Ureter (tissue), 1 donor: ENCODE measurements around the gene MAMDC4. TPM values are rescaled to one million over a fixed set of nuclear protein-coding genes. Genes with fewer than 3 reads are reported as not detected.

Source experiments
- DNase-seq: peaks from one replicate; pipeline ENCODE4 v3.0.0-alpha.2; 2020; ENCODE audit warnings: low spot score
- total RNA-seq: library from RNA; stranded (reverse); gene quantifications from one replicate; pipeline ENCODE4 v1.2.4, GENCODE V29; 2023
- donor health status: DM: yes; HTN: yes; CAD: no.

MAMDC4 gene
- total RNA-seq, 1 donor from 2014 or later = 10.7 TPM

GRCh38 chr9:136886610-136887597, 34.8 kb downstream of the MAMDC4 start:
- no peak for DNase-seq

DNA sequence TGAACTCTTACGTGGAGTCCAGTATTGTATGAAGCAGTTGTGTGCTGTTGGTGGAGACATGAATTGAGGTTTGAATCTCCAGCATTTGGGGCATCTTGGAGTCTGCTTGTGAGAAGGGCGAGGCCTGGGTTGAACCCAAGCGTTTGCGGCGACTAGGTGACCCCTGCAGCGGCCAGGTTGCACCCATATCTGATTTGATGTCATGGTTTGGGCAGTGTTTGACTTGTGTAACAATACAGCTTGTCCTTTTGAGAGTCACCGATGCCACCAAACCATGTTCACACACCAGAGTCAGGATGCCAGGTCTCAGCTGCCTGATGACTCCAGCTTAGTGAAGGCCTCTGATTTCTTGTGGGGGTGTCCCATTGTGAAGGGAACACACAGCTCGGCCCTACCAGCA, 36.3 kb downstream of the MAMDC4 start:
- no peak for DNase-seq

DNA sequence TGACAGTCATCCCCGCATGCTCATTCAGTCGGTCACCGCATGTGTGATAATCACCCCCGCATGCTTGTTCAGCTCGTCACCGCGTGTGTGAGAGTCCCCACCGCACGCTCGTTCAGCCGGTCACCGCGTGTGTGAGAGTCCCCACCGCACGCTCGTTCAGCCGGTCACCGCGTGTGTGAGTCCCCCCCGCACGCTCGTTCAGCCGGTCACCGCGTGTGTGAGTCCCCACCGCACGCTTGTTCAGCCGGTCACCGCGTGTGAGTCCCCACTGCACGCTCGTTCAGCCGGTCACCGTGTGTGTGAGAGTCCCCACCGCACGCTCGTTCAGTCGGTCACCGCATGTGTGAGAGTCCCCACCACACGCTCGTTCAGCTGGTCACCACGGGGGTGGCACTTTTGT, 37.7 kb downstream of the MAMDC4 start:
- no peak for DNase-seq

DNA sequence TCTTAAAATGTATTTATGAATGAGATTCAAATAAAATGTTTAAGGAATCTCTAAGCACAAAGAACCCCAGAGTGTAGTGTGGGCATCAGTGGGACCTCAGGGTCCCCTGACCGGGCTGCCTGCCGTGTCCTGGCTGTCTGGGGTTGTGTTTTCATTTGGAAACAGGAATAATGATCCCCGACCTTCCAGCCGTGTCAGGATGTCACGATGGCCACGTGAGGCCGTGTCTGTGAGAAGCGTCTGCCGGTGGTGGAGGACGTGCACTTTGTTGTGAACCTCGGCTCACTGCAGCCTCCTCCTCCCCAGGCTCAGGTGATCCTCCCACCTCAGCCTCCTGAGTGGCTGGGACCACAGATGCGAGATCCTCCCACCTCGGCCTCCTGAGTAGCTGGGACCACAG, 38.5 kb downstream of the MAMDC4 start:
- DNase-seq = no peak

DNA sequence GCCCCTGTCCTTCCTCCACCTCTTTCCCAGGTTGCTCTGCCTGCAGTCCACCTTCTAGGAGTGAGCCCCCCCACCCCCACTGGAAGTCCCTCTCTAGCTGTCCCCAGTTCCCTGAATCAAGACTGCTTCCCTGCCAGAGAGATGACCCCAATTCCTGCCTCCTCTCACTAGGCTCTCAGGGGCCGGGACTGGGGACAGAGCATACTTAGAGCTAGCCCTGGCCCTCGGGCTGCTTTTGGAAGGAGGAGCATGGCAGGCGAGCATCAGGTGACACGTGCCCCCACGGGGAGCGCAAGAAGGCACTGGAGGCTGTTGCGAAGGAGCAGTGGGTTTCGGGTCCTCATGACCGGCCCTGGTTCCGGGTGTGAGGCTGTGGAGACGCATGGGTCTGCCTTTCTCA, 43.9 kb downstream of the MAMDC4 start:
- DNase-seq = no peak

GRCh38 chr9:136898483-136899100, 46.4 kb downstream of the MAMDC4 start:
- DNase-seq = no peak

DNA sequence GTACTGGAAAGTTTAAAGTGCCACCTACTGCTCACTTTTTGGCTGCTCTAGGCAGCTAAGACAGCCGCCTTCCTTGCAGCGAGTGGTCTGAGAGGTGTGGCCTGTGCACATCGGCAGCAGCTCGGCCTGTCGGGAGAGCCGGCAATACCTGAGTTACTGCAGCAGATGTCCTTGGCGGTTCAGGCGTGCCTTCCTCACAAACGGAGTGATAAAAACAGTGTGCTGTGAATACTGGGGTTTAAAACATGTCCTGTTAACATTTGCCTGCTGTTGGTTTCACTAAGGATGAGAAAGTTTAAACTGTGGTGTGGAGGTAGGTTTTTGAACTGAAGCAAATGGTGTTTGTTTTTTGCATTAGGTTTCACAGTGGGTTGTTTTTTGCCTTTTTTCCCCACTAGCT, 47.0 kb downstream of the MAMDC4 start:
- DNase-seq = no peak

- DNase-seq = no peak
Measured at GRCh38 chr9:136900556-136900955, 48.4 kb downstream of the MAMDC4 start.

DNA sequence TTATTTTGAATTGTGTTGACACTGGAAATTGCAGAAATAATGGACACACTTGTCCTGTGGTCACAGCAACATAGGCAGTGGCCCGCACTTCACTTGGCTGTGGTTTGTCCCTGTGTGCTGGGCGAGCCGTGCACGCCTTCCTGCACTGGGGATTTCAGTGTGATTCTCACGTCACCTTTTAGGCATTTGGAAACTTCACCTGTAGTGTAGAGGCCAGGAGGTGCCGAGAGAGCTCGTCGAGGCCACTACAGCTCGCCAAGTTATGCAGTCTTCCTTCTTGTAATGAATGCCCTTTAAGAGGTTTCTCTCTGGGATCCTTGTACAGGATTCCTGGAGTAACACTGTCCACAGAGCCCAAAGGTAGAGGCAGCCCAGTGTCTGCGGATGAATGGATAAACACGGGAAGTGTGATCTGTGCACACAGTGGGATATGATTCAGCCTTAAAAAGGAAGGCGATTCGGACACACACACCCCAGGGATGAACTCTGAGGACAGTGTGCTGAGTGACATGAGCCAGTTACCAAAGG, 48.9 kb downstream of the MAMDC4 start:
- DNase-seq = no peak

DNA sequence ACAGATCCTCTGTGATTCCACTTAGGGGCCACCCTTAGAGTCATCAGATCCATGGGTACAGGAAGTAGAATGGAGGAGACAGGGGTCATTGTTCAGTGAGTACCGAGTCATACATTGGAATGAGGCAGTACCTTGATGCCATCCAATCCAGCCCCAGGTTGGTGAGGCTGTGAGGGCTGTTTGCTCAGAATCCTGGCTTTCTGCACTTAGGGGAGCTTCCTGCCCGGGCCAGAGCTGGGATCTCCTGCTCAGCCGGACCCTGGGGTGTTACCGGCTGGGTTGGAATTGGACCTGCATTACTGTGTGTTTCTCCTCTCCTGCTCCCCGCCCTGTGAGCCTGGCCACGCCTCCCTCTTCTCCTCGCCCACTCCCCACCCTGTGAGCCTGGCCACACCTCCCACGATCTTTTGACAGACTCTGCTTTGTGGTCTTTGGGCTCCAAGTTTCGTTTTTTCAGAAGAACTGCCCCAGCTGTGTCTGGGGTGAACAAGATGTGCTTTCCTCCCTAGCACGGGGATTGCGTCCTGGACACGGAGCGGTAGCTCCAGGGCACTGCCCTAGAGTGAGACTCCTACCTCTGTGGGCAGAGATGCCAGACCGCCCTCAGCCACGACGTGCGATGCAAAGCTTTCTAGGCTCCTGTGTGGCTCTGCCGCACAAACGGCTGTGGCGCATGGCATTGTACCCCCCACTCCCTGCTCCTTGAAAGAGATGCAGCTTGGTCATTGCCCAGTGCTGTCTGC, 49.5 kb downstream of the MAMDC4 start:
- DNase-seq = peak; percentile 62

- DNase-seq = peak; percentile 85
Measured at GRCh38 chr9:136902259-136902821, 50.2 kb downstream of the MAMDC4 start.

- no peak for DNase-seq
Measured at GRCh38 chr9:136903041-136903554, 51.0 kb downstream of the MAMDC4 start.

DNA sequence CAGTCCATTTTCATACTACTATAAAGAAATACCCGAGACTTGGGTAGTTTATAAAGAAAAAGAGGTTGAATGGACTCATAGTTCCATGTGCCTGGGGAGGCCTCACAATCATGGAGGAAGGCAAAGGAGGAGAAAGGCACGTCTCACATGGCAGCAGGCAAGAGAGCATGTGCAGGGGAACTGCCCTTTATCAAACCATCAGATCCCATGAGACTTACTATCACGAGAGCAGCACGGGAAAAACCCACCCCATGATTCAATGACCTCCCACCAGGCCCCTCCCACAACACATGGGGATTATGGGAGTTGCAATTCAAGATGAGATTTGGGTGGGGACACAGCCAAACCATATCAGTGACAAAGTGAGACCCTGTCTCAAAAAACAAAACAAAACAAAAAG, 54.1 kb downstream of the MAMDC4 start:
- no peak for DNase-seq

- DNase-seq = no peak
Measured at GRCh38 chr9:136907011-136907914, 55.1 kb downstream of the MAMDC4 start.

Other genes with a start within 250 kb of the MAMDC4 start
- 109 TPM for gene EGFL7, start 189.4 kb upstream of the MAMDC4 start, total RNA-seq
- gene AGPAT2, start 164.9 kb upstream of the MAMDC4 start, total RNA-seq = 52.2 TPM
- 6.6 TPM for gene DIPK1B, start 139.8 kb upstream of the MAMDC4 start, total RNA-seq
- gene LCN10, start 109.4 kb upstream of the MAMDC4 start, total RNA-seq = 40.6 TPM
- gene LCN6, start 103.8 kb upstream of the MAMDC4 start, total RNA-seq = 62.8 TPM
- gene LCN8, start 94.1 kb upstream of the MAMDC4 start, total RNA-seq = not detected
- gene LCN15, start 87.8 kb upstream of the MAMDC4 start, total RNA-seq = not detected
- 80.8 TPM for gene TMEM141, start 61.0 kb upstream of the MAMDC4 start, total RNA-seq
- gene CCDC183, start 56.0 kb upstream of the MAMDC4 start, total RNA-seq = 0.18 TPM
- 60.2 TPM for gene RABL6, start 44.4 kb upstream of the MAMDC4 start, total RNA-seq
- gene AJM1, start 9.9 kb upstream of the MAMDC4 start, total RNA-seq = 4.8 TPM
- 109 TPM for gene PHPT1, start 2.9 kb upstream of the MAMDC4 start, total RNA-seq
- gene EDF1, start 14.0 kb downstream of the MAMDC4 start, total RNA-seq = 338 TPM
- 16.4 TPM for gene TRAF2, start 34.2 kb downstream of the MAMDC4 start, total RNA-seq
- 62.4 TPM for gene FBXW5, start 92.4 kb downstream of the MAMDC4 start, total RNA-seq
- gene C8G, start 92.9 kb downstream of the MAMDC4 start, total RNA-seq = 1.6 TPM
- gene LCN12, start 99.9 kb downstream of the MAMDC4 start, total RNA-seq = 3.4 TPM
- 111 TPM for gene PTGDS, start 125.2 kb downstream of the MAMDC4 start, total RNA-seq
- 1.7 TPM for gene LCNL1, start 130.6 kb downstream of the MAMDC4 start, total RNA-seq
- gene PAXX, start 140.1 kb downstream of the MAMDC4 start, total RNA-seq = 51.5 TPM
- 3.6 TPM for gene CLIC3, start 144.2 kb downstream of the MAMDC4 start, total RNA-seq
- 25.7 TPM for gene ABCA2, start 175.9 kb downstream of the MAMDC4 start, total RNA-seq
- not detected for gene FUT7, start 179.7 kb downstream of the MAMDC4 start, total RNA-seq
- gene NPDC1, start 193.8 kb downstream of the MAMDC4 start, total RNA-seq = 138 TPM
- 1.3 TPM for gene ENTPD2, start 201.7 kb downstream of the MAMDC4 start, total RNA-seq
- 1.6 TPM for gene SAPCD2, start 218.2 kb downstream of the MAMDC4 start, total RNA-seq
- gene UAP1L1, start 225.2 kb downstream of the MAMDC4 start, total RNA-seq = 12.7 TPM
- gene MAN1B1, start 234.6 kb downstream of the MAMDC4 start, total RNA-seq = 57.8 TPM